ENCODE data around the gene DPP3.
A peak's percentile ranks its signal among the peaks of the same experiment; 100 is the strongest.
"Not testable (repeated sequence)": the region's sequence is repeated elsewhere in the genome, so short reads cannot be mapped to it uniquely, and the experiment has no call there.

The DPP3 gene

GRCh38 chr11:66480117-66480938, at the start of gene DPP3:
Gene DPP3, plus strand, starts transcription at chr11:66480434. Its CDS starts 1,767 bp downstream, at chr11:66482201.
- no peak for TF ChIP-seq CTCF (IDR thresholded peaks at IDR 0.05; ENCODE audit: control extremely low read depth, extremely low read depth, low read depth, missing control alignments)
- ChIA-PET CTCF (interaction anchor here (0.6 to 3.4 kb wide), 19 partner anchors 8 to 1092 kb away, joined by 3 to 83 read pairs (median 4); partner anchors contain the start of genes ACTN3, BBS1, CCDC87 and CCS), POLR2A (interaction anchor here (0.9 to 1.4 kb wide), 4 partner anchors 10 to 198 kb away, joined by 3 to 14 read pairs (median 4); partner anchors contain the start of gene PELI3)
- DNase-seq (ENCODE audit: extremely low spot score): peak; percentile 100

GRCh38 chr11:66431287-66431686, 48.9 kb upstream of the DPP3 start:
- DNase-seq (ENCODE audit: extremely low spot score); POLR2A ChIA-PET: not testable (repeated sequence)
- CTCF ChIA-PET: interaction anchor here (0.8 to 1.4 kb wide), 6 partner anchors 8 to 42 kb away, joined by 3 to 10 read pairs (median 4); partner anchors contain the start of genes MRPL11 and NPAS4

- DNase-seq (ENCODE audit: extremely low spot score); POLR2A ChIA-PET: not testable (repeated sequence)
- CTCF ChIA-PET: interaction anchor here (1.7 to 2.0 kb wide), 2 partner anchors 20 to 22 kb away, joined by 3 to 10 read pairs; no protein-coding TSS in a partner anchor
Observed at GRCh38 chr11:66431871-66432329, 48.3 kb upstream of the DPP3 start.

- no peak for TF ChIP-seq CTCF (IDR thresholded peaks at IDR 0.05; ENCODE audit: control extremely low read depth, extremely low read depth, low read depth, missing control alignments)
- CTCF ChIA-PET: interaction anchor here (1.0 to 2.5 kb wide), 6 partner anchors 9 to 53 kb away, joined by 3 to 10 read pairs (median 4); no protein-coding TSS in a partner anchor
- DNase-seq (ENCODE audit: extremely low spot score): no peak
- POLR2A ChIA-PET: no interaction called here
Observed at GRCh38 chr11:66432597-66432996, 47.6 kb upstream of the DPP3 start.

GRCh38 chr11:66437979-66438503, 42.2 kb upstream of the DPP3 start:
- CTCF ChIA-PET: interaction anchor here (0.9 to 3.7 kb wide), 30 partner anchors 9 to 522 kb away, joined by 3 to 28 read pairs (median 6); partner anchors contain the start of genes CCS, DPP3, NPAS4 and PELI3
- POLR2A ChIA-PET: interaction anchor here (1.0 kb wide), 1 partner anchor 216 kb away, joined by 3 read pairs; no protein-coding TSS in a partner anchor
- no peak for DNase-seq (ENCODE audit: extremely low spot score)
- TF ChIP-seq CTCF (IDR thresholded peaks at IDR 0.05; ENCODE audit: control extremely low read depth, extremely low read depth, low read depth, missing control alignments): no peak

GRCh38 chr11:66438504-66439466, 41.4 kb upstream of the DPP3 start, which contains the start of gene MRPL11:
Gene MRPL11, minus strand, starts transcription at chr11:66438848. Its CDS starts 94 bp downstream, at chr11:66438754.
- POLR2A ChIA-PET: interaction anchor here (0.5 to 1.0 kb wide), 2 partner anchors 215 to 1649 kb away, joined by 3 to 6 read pairs; no protein-coding TSS in a partner anchor

GRCh38 chr11:66440101-66440939, 39.9 kb upstream of the DPP3 start:
- DNase-seq (ENCODE audit: extremely low spot score): not testable (repeated sequence)
- POLR2A ChIA-PET: interaction anchor here (0.6 kb wide), 1 partner anchor 10 kb away, joined by 8 read pairs; no protein-coding TSS in a partner anchor
- CTCF ChIA-PET: interaction anchor here (1.1 to 3.7 kb wide), 7 partner anchors 9 to 238 kb away, joined by 3 to 28 read pairs (median 5); partner anchors contain the start of gene RBM4B

More at GRCh38 chr11:66438504-66439466, 41.4 kb upstream of the DPP3 start, which contains the start of gene MRPL11:
- CTCF ChIA-PET: interaction anchor here (0.7 to 3.7 kb wide), 40 partner anchors 8 to 523 kb away, joined by 3 to 28 read pairs (median 5); partner anchors contain the start of genes CCS, DPP3, NPAS4 and PELI3
- peak; percentile 96 for DNase-seq (ENCODE audit: extremely low spot score)
- TF ChIP-seq CTCF (IDR thresholded peaks at IDR 0.05; ENCODE audit: control extremely low read depth, extremely low read depth, low read depth, missing control alignments): peak; percentile 74

- CTCF ChIA-PET: interaction anchor here (1.1 to 3.7 kb wide), 5 partner anchors 14 to 237 kb away, joined by 3 to 28 read pairs (median 5); partner anchors contain the start of gene RBM4B
- DNase-seq (ENCODE audit: extremely low spot score); POLR2A ChIA-PET: not testable (repeated sequence)
Observed at GRCh38 chr11:66440940-66441282, 39.3 kb upstream of the DPP3 start.
